HEK293 (cell line): Measurements from ENCODE around the gene PPP1R1B.

Experiments
- CTCF ChIA-PET: fragments of 350-600 bp; formaldehyde crosslinking; extraction: SDS; loops from one replicate; lab custom pipeline; 2021; ENCODE audit warnings: antibody characterized with exemption; lab: Yijun Ruan, JAX
- POLR2A ChIA-PET: fragments of 300-600 bp; formaldehyde crosslinking; extraction: SDS; loops from one replicate; lab custom pipeline; 2020; ENCODE audit warnings: antibody characterized with exemption, inconsistent platforms; lab: Yijun Ruan, JAX
- H3K27ac ChIP-seq: fragments of 200-500 bp; sonication (Bioruptor generic); 2 replicates; pipeline ENCODE4 v1.5.1; 2014; ENCODE audit warnings: low read depth, low read length, control low read depth, inconsistent platforms; ENCODE audit errors: extremely low read depth
- H3K36me3 ChIP-seq, 2 experiments: fragments of 200-500 bp in 1 of 2; sonication (Bioruptor generic) in 1 of 2; 1 replicate in 1 of 2; 2 replicates in 1 of 2; pipeline ENCODE4 v1.5.1; 2014 to 2017; ENCODE audit warnings: inconsistent platforms in 2 of 2, low read length in 2 of 2; ENCODE audit not compliant: control insufficient read depth in 2 of 2, insufficient read depth in 1 of 2
- H3K4me1 ChIP-seq: fragments of 200-500 bp; sonication (Bioruptor generic); 2 replicates; pipeline ENCODE4 v1.5.1; 2014; ENCODE audit warnings: mild to moderate bottlenecking, low read length, inconsistent platforms; ENCODE audit not compliant: control insufficient read depth, insufficient read depth
- H3K4me3 ChIP-seq: 2 replicates; pipeline ENCODE4 v1.5.1; 2011; ENCODE audit warnings: low read depth, mild to moderate bottlenecking, control low read depth, low read length, moderate library complexity
- H3K9me3 ChIP-seq: fragments of 200-500 bp; sonication (Bioruptor generic); 2 replicates; pipeline ENCODE4 v1.5.1; 2014; ENCODE audit warnings: low read depth, low read length, inconsistent platforms; ENCODE audit not compliant: control insufficient read depth, insufficient read depth
- BCL11A ChIP-seq: fragments of 450-650 bp; formaldehyde crosslinking; IDR thresholded peaks from 2 replicates; pipeline ENCODE4 v1.5.1; 2016; ENCODE audit warnings: low read depth, missing biosample characterization, missing genetic modification characterization
- BCL11B ChIP-seq: fragments of 450-650 bp; formaldehyde crosslinking; IDR thresholded peaks from 2 replicates; pipeline ENCODE4 v1.5.1; 2016; ENCODE audit warnings: low read depth, missing biosample characterization, missing genetic modification characterization
- EGR2 ChIP-seq: fragments of 450-650 bp; formaldehyde crosslinking; IDR thresholded peaks from 2 replicates; pipeline ENCODE4 v1.5.1; 2016; ENCODE audit warnings: low read depth, missing biosample characterization, missing genetic modification characterization
- GLIS2 ChIP-seq: fragments of 450-650 bp; formaldehyde crosslinking; IDR thresholded peaks from 2 replicates; pipeline ENCODE4 v1.5.1; 2016; ENCODE audit warnings: missing biosample characterization, missing genetic modification characterization
- HOXC10 ChIP-seq: sonication (generic); formaldehyde crosslinking; IDR thresholded peaks from 2 replicates; pipeline ENCODE4 v1.8.1; 2023; ENCODE audit warnings: mild to moderate bottlenecking, missing genetic modification reagents
- KLF1 ChIP-seq: fragments of 450-650 bp; formaldehyde crosslinking; IDR thresholded peaks from 2 replicates; pipeline ENCODE4 v1.5.1; 2016; ENCODE audit warnings: missing biosample characterization, missing genetic modification characterization
- KLF16 ChIP-seq: fragments of 450-650 bp; formaldehyde crosslinking; IDR thresholded peaks from 2 replicates; pipeline ENCODE4 v1.5.1; 2017; ENCODE audit warnings: missing biosample characterization, missing genetic modification characterization
- RBAK ChIP-seq: fragments of 450-650 bp; formaldehyde crosslinking; IDR thresholded peaks from 2 replicates; pipeline ENCODE4 v1.5.1; 2016; ENCODE audit warnings: missing biosample characterization, missing genetic modification characterization
- SCRT2 ChIP-seq: fragments of 450-650 bp; formaldehyde crosslinking; IDR thresholded peaks from 2 replicates; pipeline ENCODE4 v1.5.1; 2016; ENCODE audit warnings: missing biosample characterization, missing genetic modification characterization
- ZBTB1 ChIP-seq: fragments of 450-650 bp; formaldehyde crosslinking; IDR thresholded peaks from 2 replicates; pipeline ENCODE4 v1.5.1; 2016; ENCODE audit warnings: missing biosample characterization, missing genetic modification characterization
- ZBTB20 ChIP-seq: fragments of 450-650 bp; formaldehyde crosslinking; IDR thresholded peaks from 2 replicates; pipeline ENCODE4 v1.5.1; 2016; ENCODE audit warnings: missing biosample characterization, missing genetic modification characterization
- ZFP3 ChIP-seq: fragments of 450-650 bp; formaldehyde crosslinking; IDR thresholded peaks from 2 replicates; pipeline ENCODE4 v1.5.1; 2016; ENCODE audit warnings: low read depth, missing biosample characterization, missing genetic modification characterization
- ZFP41 ChIP-seq: fragments of 450-650 bp; formaldehyde crosslinking; IDR thresholded peaks from 2 replicates; pipeline ENCODE4 v1.5.1; 2016; ENCODE audit warnings: missing biosample characterization, missing genetic modification characterization, borderline replicate concordance
- ZIC2 ChIP-seq: fragments of 450-650 bp; formaldehyde crosslinking; IDR thresholded peaks from 2 replicates; pipeline ENCODE4 v1.5.1; 2016; ENCODE audit warnings: missing biosample characterization, missing genetic modification characterization
- ZNF155 ChIP-seq: fragments of 450-650 bp; formaldehyde crosslinking; IDR thresholded peaks from 2 replicates; pipeline ENCODE4 v1.5.1; 2016; ENCODE audit warnings: missing biosample characterization, missing genetic modification characterization
- ZNF302 ChIP-seq: fragments of 450-650 bp; formaldehyde crosslinking; IDR thresholded peaks from 2 replicates; pipeline ENCODE4 v1.5.1; 2016; ENCODE audit warnings: missing biosample characterization, missing genetic modification characterization, low read depth
- ZNF341 ChIP-seq: fragments of 450-650 bp; formaldehyde crosslinking; IDR thresholded peaks from 2 replicates; pipeline ENCODE4; 2016; ENCODE audit warnings: low read depth, missing biosample characterization, missing genetic modification characterization
- ZNF366 ChIP-seq: fragments of 450-650 bp; formaldehyde crosslinking; conservative IDR thresholded peaks from 2 replicates; pipeline ENCODE4 v1.5.1; 2016; ENCODE audit warnings: missing biosample characterization, missing genetic modification characterization
- ZNF473 ChIP-seq: fragments of 450-650 bp; formaldehyde crosslinking; IDR thresholded peaks from 2 replicates; pipeline ENCODE4 v1.5.1; 2017; ENCODE audit warnings: missing biosample characterization, missing genetic modification characterization
- ZNF48 ChIP-seq: fragments of 450-650 bp; formaldehyde crosslinking; IDR thresholded peaks from 2 replicates; pipeline ENCODE4 v1.5.1; 2016; ENCODE audit warnings: missing biosample characterization, missing genetic modification characterization
- ZNF558 ChIP-seq: fragments of 450-650 bp; formaldehyde crosslinking; IDR thresholded peaks from 2 replicates; pipeline ENCODE4 v1.5.1; 2016; ENCODE audit warnings: missing biosample characterization, missing genetic modification characterization
- ZNF560 ChIP-seq: fragments of 450-650 bp; formaldehyde crosslinking; IDR thresholded peaks from 2 replicates; pipeline ENCODE4 v1.5.1; 2017; ENCODE audit warnings: missing biosample characterization, missing genetic modification characterization, borderline replicate concordance
- ZNF610 ChIP-seq: fragments of 450-650 bp; formaldehyde crosslinking; IDR thresholded peaks from 2 replicates; pipeline ENCODE4 v1.5.1; 2016; ENCODE audit warnings: missing biosample characterization, missing genetic modification characterization, borderline replicate concordance
- ZNF623 ChIP-seq: fragments of 450-650 bp; formaldehyde crosslinking; IDR thresholded peaks from 2 replicates; pipeline ENCODE4 v1.5.1; 2016; ENCODE audit warnings: missing biosample characterization, missing genetic modification characterization
- ZNF626 ChIP-seq: fragments of 450-650 bp; sonication (Bioruptor Pico); formaldehyde crosslinking; IDR thresholded peaks from 2 replicates; pipeline ENCODE4 v1.5.1; 2018; ENCODE audit warnings: missing biosample characterization, missing genetic modification characterization, inconsistent platforms
- ZNF707 ChIP-seq: fragments of 450-650 bp; formaldehyde crosslinking; IDR thresholded peaks from 2 replicates; pipeline ENCODE4 v1.5.1; 2016; ENCODE audit warnings: missing biosample characterization, missing genetic modification characterization
- ZXDB ChIP-seq: fragments of 450-650 bp; formaldehyde crosslinking; IDR thresholded peaks from 2 replicates; pipeline ENCODE4 v1.5.1; 2016; ENCODE audit warnings: missing biosample characterization, missing genetic modification characterization
- TF ChIP-seq, protein P1 (sequence below): fragments of 450-650 bp; formaldehyde crosslinking; IDR thresholded peaks from 2 replicates; pipeline ENCODE4 v1.5.1; 2016; ENCODE audit warnings: missing biosample characterization, missing genetic modification characterization
- TF ChIP-seq, protein P2 (sequence below): fragments of 450-650 bp; formaldehyde crosslinking; IDR thresholded peaks from 2 replicates; pipeline ENCODE4 v1.5.1; 2016; ENCODE audit warnings: missing biosample characterization, missing genetic modification characterization
- TF ChIP-seq, protein P3 (sequence below): fragments of 450-650 bp; formaldehyde crosslinking; optimal IDR thresholded peaks from 2 replicates; pipeline ENCODE3; 2016; ENCODE audit warnings: missing biosample characterization, mild to moderate bottlenecking, missing genetic modification characterization
- TF ChIP-seq, protein P4 (sequence below): fragments of 450-650 bp; formaldehyde crosslinking; IDR thresholded peaks from 2 replicates; pipeline ENCODE4 v1.5.1; 2016; ENCODE audit warnings: missing biosample characterization, missing genetic modification characterization
- TF ChIP-seq, protein P5 (sequence below): fragments of 450-650 bp; formaldehyde crosslinking; IDR thresholded peaks from 2 replicates; pipeline ENCODE4 v1.5.1; 2016; ENCODE audit warnings: missing biosample characterization, missing genetic modification characterization

PPP1R1B gene

DNA sequence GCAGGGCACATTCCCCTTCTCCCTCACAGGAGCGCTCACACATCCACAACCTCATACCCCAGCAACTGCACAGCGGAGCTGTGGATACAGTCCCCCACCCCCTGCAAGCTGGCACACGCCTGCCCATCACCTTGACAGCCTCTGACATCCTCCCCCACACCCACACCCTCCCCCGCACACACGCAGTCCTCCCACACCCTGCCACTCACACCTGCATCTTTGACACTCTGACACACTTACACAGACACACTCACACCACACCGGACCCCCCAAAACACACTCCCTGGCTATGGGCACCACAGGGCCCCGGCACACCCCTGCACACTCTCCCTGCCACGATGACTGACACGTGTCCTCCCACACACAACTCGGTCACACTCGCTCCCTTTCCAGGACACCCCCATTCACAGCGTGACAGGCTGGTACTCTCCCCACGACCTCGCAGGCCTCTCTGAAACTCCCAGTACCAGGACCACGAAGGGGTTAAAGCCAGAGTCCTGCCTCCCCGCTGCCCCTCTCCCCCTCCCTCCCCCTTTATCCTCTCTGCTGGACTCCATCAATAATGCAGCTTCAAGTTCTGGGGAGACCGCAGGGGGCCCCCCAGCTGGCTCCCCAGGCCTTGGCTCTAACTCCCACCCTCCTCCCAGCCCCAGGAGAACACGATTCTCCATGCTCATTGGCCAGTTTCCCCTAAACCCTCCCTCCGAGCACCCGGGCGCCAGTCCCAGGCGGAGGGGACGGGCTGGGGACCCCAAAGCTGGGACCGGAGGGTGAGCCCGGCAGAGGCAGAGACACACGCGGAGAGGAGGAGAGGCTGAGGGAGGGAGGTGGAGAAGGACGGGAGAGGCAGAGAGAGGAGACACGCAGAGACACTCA lies at the start of gene PPP1R1B:
PPP1R1B (plus strand) TSS at position 782 of the 876 bp plus-strand sequence. CDS start 441 bp downstream, outside the sequence.
- ChIA-PET CTCF (interaction anchor here (0.6 to 11.8 kb wide), 7 partner anchors 9 to 420 kb away, joined by 3 to 475 read pairs (median 168); partner anchors contain the start of genes PNMT, STARD3 and TCAP), POLR2A (interaction anchor here (0.6 to 3.7 kb wide), 2 partner anchors 11 to 45 kb away, joined by 3 to 12 read pairs; partner anchors contain the start of gene STARD3)
- H3K4me3 ChIP-seq, result peak within 1 kb of the TSS; percentile 10; the same call in 1 of the 2 replicates
- no peaks in the 10 kb centered on the region for H3K36me3 ChIP-seq
- no peaks in the 10 kb centered on the region for H3K9me3 ChIP-seq
- 0 out of 2 replicates have a peak, but pooled peaks cover under 1% of the 10 kb centered on the region for H3K4me1 ChIP-seq
- no peak within 1 kb of the TSS for H3K27ac ChIP-seq
- no peak for TF ChIP-seq ZNF707 (tag by site-specific recombination)
- no peak for TF ChIP-seq ZNF626 (tag by site-specific recombination)
- TF ChIP-seq, protein P1, sequence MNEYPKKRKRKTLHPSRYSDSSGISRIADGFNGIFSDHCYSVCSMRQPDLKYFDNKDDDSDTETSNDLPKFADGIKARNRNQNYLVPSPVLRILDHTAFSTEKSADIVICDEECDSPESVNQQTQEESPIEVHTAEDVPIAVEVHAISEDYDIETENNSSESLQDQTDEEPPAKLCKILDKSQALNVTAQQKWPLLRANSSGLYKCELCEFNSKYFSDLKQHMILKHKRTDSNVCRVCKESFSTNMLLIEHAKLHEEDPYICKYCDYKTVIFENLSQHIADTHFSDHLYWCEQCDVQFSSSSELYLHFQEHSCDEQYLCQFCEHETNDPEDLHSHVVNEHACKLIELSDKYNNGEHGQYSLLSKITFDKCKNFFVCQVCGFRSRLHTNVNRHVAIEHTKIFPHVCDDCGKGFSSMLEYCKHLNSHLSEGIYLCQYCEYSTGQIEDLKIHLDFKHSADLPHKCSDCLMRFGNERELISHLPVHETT (tag by site-specific recombination), result no peak
- peak; percentile 82 for TF ChIP-seq ZIC2
- 0 out of 2 replicates have a peak, but pooled peaks have one; percentile 21 for TF ChIP-seq GLIS2 (tag by site-specific recombination)
- no peak for TF ChIP-seq ZNF155 (tag by site-specific recombination)
- peak; percentile 96 for TF ChIP-seq EGR2 (tag by site-specific recombination)
- no peak for TF ChIP-seq ZNF48 (tag by site-specific recombination)
- peak; percentile 12; the same call in 1 of the 2 replicates for TF ChIP-seq KLF1
- TF ChIP-seq ZNF558, result no peak
- TF ChIP-seq, protein P2, sequence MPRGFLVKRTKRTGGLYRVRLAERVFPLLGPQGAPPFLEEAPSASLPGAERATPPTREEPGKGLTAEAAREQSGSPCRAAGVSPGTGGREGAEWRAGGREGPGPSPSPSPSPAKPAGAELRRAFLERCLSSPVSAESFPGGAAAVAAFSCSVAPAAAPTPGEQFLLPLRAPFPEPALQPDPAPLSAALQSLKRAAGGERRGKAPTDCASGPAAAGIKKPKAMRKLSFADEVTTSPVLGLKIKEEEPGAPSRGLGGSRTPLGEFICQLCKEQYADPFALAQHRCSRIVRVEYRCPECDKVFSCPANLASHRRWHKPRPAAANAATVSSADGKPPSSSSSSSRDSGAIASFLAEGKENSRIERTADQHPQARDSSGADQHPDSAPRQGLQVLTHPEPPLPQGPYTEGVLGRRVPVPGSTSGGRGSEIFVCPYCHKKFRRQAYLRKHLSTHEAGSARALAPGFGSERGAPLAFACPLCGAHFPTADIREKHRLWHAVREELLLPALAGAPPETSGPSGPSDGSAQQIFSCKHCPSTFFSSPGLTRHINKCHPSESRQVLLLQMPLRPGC (tag by site-specific recombination), result no peak
- TF ChIP-seq ZNF302 (tag by site-specific recombination), result no peak
- no peak for TF ChIP-seq ZNF366 (tag by site-specific recombination)
- no peak for TF ChIP-seq HOXC10 (CRISPR knock-in tag)
- no peak for TF ChIP-seq ZNF623 (tag by site-specific recombination)
- no peak for TF ChIP-seq ZNF341 (tag by site-specific recombination)
- no peak for TF ChIP-seq BCL11B (tag by site-specific recombination)
- TF ChIP-seq, protein P3, sequence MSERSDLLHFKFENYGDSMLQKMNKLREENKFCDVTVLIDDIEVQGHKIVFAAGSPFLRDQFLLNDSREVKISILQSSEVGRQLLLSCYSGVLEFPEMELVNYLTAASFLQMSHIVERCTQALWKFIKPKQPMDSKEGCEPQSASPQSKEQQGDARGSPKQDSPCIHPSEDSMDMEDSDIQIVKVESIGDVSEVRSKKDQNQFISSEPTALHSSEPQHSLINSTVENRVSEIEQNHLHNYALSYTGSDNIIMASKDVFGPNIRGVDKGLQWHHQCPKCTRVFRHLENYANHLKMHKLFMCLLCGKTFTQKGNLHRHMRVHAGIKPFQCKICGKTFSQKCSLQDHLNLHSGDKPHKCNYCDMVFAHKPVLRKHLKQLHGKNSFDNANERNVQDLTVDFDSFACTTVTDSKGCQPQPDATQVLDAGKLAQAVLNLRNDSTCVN (tag by site-specific recombination), result no peak
- no peak for TF ChIP-seq ZNF610
- no peak for TF ChIP-seq RBAK (tag by site-specific recombination)
- TF ChIP-seq ZFP3 (tag by site-specific recombination), result no peak
- no peak for TF ChIP-seq SCRT2
- TF ChIP-seq KLF16 (tag by site-specific recombination), result no peak
- no peak for TF ChIP-seq ZNF473 (tag by site-specific recombination)
- TF ChIP-seq, protein P4, sequence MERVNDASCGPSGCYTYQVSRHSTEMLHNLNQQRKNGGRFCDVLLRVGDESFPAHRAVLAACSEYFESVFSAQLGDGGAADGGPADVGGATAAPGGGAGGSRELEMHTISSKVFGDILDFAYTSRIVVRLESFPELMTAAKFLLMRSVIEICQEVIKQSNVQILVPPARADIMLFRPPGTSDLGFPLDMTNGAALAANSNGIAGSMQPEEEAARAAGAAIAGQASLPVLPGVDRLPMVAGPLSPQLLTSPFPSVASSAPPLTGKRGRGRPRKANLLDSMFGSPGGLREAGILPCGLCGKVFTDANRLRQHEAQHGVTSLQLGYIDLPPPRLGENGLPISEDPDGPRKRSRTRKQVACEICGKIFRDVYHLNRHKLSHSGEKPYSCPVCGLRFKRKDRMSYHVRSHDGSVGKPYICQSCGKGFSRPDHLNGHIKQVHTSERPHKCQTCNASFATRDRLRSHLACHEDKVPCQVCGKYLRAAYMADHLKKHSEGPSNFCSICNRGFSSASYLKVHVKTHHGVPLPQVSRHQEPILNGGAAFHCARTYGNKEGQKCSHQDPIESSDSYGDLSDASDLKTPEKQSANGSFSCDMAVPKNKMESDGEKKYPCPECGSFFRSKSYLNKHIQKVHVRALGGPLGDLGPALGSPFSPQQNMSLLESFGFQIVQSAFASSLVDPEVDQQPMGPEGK (tag by site-specific recombination), result no peak
- no peak for TF ChIP-seq ZFP41 (tag by site-specific recombination)
- TF ChIP-seq, protein P5, sequence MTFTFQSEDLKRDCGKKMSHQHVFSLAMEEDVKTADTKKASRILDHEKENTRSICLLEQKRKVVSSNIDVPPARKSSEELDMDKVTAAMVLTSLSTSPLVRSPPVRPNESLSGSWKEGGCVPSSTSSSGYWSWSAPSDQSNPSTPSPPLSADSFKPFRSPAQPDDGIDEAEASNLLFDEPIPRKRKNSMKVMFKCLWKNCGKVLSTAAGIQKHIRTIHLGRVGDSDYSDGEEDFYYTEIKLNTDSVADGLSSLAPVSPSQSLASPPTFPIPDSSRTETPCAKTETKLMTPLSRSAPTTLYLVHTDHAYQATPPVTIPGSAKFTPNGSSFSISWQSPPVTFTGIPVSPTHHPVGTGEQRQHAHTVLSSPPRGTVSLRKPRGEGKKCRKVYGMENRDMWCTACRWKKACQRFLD (tag by site-specific recombination), result no peak
- no peak for TF ChIP-seq ZBTB20 (tag by site-specific recombination)
- no peak for TF ChIP-seq ZXDB (tag by site-specific recombination)
- no peak for TF ChIP-seq ZBTB1 (tag by site-specific recombination)
- no peak for TF ChIP-seq ZNF560
- TF ChIP-seq BCL11A, result no peak
